Mucosa of gallbladder (tissue), 1 donor: ENCODE measurements around the gene MAP7. TPM values are rescaled to one million over a fixed set of nuclear protein-coding genes. Genes with fewer than 3 reads are reported as not detected.

ENCODE experiments used
- DNase-seq: peaks from one replicate; pipeline ENCODE4 v3.0.0-alpha.2; 2020; ENCODE audit warnings: low spot score
- total RNA-seq: library from RNA; stranded (reverse); gene quantifications from one replicate; pipeline ENCODE4 v1.2.1, GENCODE V29; 2021
- donor health status: DM: no; HTN: no; CAD: no.

MAP7 gene
- total RNA-seq, 1 donor from 2014 or later = 56.8 TPM

GRCh38 chr6:136529710-136530109 is 20.5 kb downstream of the MAP7 start:
- no peak for DNase-seq

- no peak for DNase-seq
These were observed 21.7 kb downstream of the MAP7 start for GRCh38 chr6:136528477-136528876.

- no peak for DNase-seq
These were observed 22.4 kb downstream of the MAP7 start for GRCh38 chr6:136527831-136528230.

GRCh38 chr6:136526937-136527336 is 23.3 kb downstream of the MAP7 start:
- DNase-seq = no peak

GRCh38 chr6:136526196-136526930 is 23.9 kb downstream of the MAP7 start:
- DNase-seq = peak; percentile 45

- no peak for DNase-seq
These were observed 24.5 kb downstream of the MAP7 start for GRCh38 chr6:136525586-136526195.

- no peak for DNase-seq
These were observed 25.2 kb downstream of the MAP7 start for GRCh38 chr6:136524936-136525413.

GRCh38 chr6:136524339-136524935 is 25.8 kb downstream of the MAP7 start:
- DNase-seq = no peak

GRCh38 chr6:136523196-136523595 is 27.0 kb downstream of the MAP7 start:
- no peak for DNase-seq

GRCh38 chr6:136522636-136523035 is 27.6 kb downstream of the MAP7 start:
- DNase-seq = no peak

GRCh38 chr6:136521911-136522310 is 28.3 kb downstream of the MAP7 start:
- no peak for DNase-seq

- no peak for DNase-seq
These were observed 28.8 kb downstream of the MAP7 start for GRCh38 chr6:136521427-136521826.

- no peak for DNase-seq
These were observed 29.7 kb downstream of the MAP7 start for GRCh38 chr6:136520517-136520916.

- no peak for DNase-seq
These were observed 32.6 kb downstream of the MAP7 start for GRCh38 chr6:136517582-136517981.

GRCh38 chr6:136517002-136517401 is 33.2 kb downstream of the MAP7 start:
- no peak for DNase-seq

GRCh38 chr6:136514591-136514990 is 35.6 kb downstream of the MAP7 start:
- no peak for DNase-seq

- DNase-seq = peak; percentile 73
These were observed 38.3 kb downstream of the MAP7 start for GRCh38 chr6:136511926-136512325.

GRCh38 chr6:136511397-136511796 is 38.8 kb downstream of the MAP7 start:
- no peak for DNase-seq

- no peak for DNase-seq
These were observed 39.4 kb downstream of the MAP7 start for GRCh38 chr6:136510782-136511181.

- no peak for DNase-seq
These were observed 39.9 kb downstream of the MAP7 start for GRCh38 chr6:136510299-136510698.

GRCh38 chr6:136508725-136509392 is 41.4 kb downstream of the MAP7 start:
- DNase-seq = no peak

GRCh38 chr6:136506124-136506799 is 44.0 kb downstream of the MAP7 start:
- DNase-seq = no peak
